HG03432 (cell line): Measurements from ENCODE around the gene MYO5A.

Source experiments
- ATAC-seq: cut with Tn5 transposase; IDR thresholded peaks from one replicate; pipeline ENCODE4 v1.9.1; 2021; ENCODE audit warnings: mild to moderate bottlenecking, moderate library complexity; ENCODE audit not compliant: unreplicated experiment

MYO5A gene

GRCh38 chr15:52276256-52276770 is 252.4 kb downstream of the MYO5A start:
- ATAC-seq: no peak

- ATAC-seq: no peak
These were observed 265.0 kb downstream of the MYO5A start for GRCh38 chr15:52263563-52264282.

- ATAC-seq: no peak
These were observed 266.3 kb downstream of the MYO5A start for GRCh38 chr15:52262364-52262763.

GRCh38 chr15:52261498-52262242 is 267.0 kb downstream of the MYO5A start:
- ATAC-seq: peak; percentile 99

- ATAC-seq: no peak
These were observed 267.7 kb downstream of the MYO5A start for GRCh38 chr15:52261026-52261425.

- no peak for ATAC-seq
These were observed 269.2 kb downstream of the MYO5A start for GRCh38 chr15:52259503-52259902.

- ATAC-seq: no peak
These were observed 270.2 kb downstream of the MYO5A start for GRCh38 chr15:52258461-52258860.

- ATAC-seq: no peak
These were observed 271.0 kb downstream of the MYO5A start for GRCh38 chr15:52257734-52258062.
